Mesenteric fat pad (tissue), 1 donor: ENCODE measurements around the gene APOA4. TPM values are rescaled to one million over a fixed set of nuclear protein-coding genes. Genes with fewer than 3 reads are reported as not detected.

ENCODE experiments used
- DNase-seq: peaks from one replicate; pipeline ENCODE4 v3.0.0-alpha.2; 2020; ENCODE audit warnings: low spot score
- long read RNA-seq: library from polyadenylated mRNA; unstranded; transcript quantifications from one replicate; pipeline ENCODE4 v2.0.0, GENCODE V29; 2020
- total RNA-seq: library from RNA; stranded (reverse); fragmentation: NEBNext Ultra II Directional; extraction: Animal tissue kit (Norgen Biotek cat#: 25700); gene quantifications from one replicate; pipeline ENCODE4 v1.2.1, GENCODE V29; 2021
- donor health status: DM: yes; HTN: yes; CAD: no.

Gene APOA4
- total RNA-seq: 15.0 TPM
- long read RNA-seq, transcript APOA4-201 (3 exons, 1,473 nt): major isoform, 67 of 70 reads
- long read RNA-seq, partial matches to known transcripts: 0 of 70 reads
- long read RNA-seq, other reads (novel, unspliced or antisense): 3 of 70 reads

- DNase-seq: no peak
Measured at GRCh38 chr11:116823031-116823843, at the start of gene APOA4. Gene APOA4, minus strand, starts transcription at chr11:116823304. Its CDS starts 113 bp downstream, at chr11:116823191.

GRCh38 chr11:116871248-116871647 is 48.1 kb upstream of the APOA4 start:
- DNase-seq: no peak

- DNase-seq: no peak
Measured at GRCh38 chr11:116870054-116870453, 47.0 kb upstream of the APOA4 start.

GRCh38 chr11:116869610-116870009 is 46.5 kb upstream of the APOA4 start:
- no peak for DNase-seq

- no peak for DNase-seq
Measured at GRCh38 chr11:116868066-116868465, 45.0 kb upstream of the APOA4 start.

- no peak for DNase-seq
Measured at GRCh38 chr11:116867619-116868018, 44.5 kb upstream of the APOA4 start.

GRCh38 chr11:116866804-116867455 is 43.8 kb upstream of the APOA4 start:
- DNase-seq: no peak

GRCh38 chr11:116865696-116866095 is 42.6 kb upstream of the APOA4 start:
- DNase-seq: no peak

- DNase-seq: no peak
Measured at GRCh38 chr11:116864531-116864930, 41.4 kb upstream of the APOA4 start.

- no peak for DNase-seq
Measured at GRCh38 chr11:116862951-116863350, 39.8 kb upstream of the APOA4 start.

GRCh38 chr11:116862185-116862584 is 39.1 kb upstream of the APOA4 start:
- no peak for DNase-seq

- no peak for DNase-seq
Measured at GRCh38 chr11:116861539-116861938, 38.4 kb upstream of the APOA4 start.

- no peak for DNase-seq
Measured at GRCh38 chr11:116860303-116860702, 37.2 kb upstream of the APOA4 start.

- no peak for DNase-seq
Measured at GRCh38 chr11:116859175-116859574, 36.1 kb upstream of the APOA4 start.

- no peak for DNase-seq
Measured at GRCh38 chr11:116857936-116858335, 34.8 kb upstream of the APOA4 start.

GRCh38 chr11:116857316-116857715 is 34.2 kb upstream of the APOA4 start:
- DNase-seq: no peak

- no peak for DNase-seq
Measured at GRCh38 chr11:116856423-116856822, 33.3 kb upstream of the APOA4 start.

- no peak for DNase-seq
Measured at GRCh38 chr11:116855413-116855812, 32.3 kb upstream of the APOA4 start.

GRCh38 chr11:116853461-116854073 is 30.5 kb upstream of the APOA4 start:
- DNase-seq: no peak

- no peak for DNase-seq
Measured at GRCh38 chr11:116852261-116853031, 29.3 kb upstream of the APOA4 start.

- DNase-seq: no peak
Measured at GRCh38 chr11:116851626-116852025, 28.5 kb upstream of the APOA4 start.
